IMR-90 (cell line): Measurements from ENCODE around the gene RNF111.

ENCODE experiments used
- CEBPB ChIP-seq: IDR thresholded peaks from 2 replicates; pipeline ENCODE4 v1.6.1; 2012; ENCODE audit warnings: low read depth, low read length, improper control_type of control experiment
- CTCF ChIP-seq: conservative IDR thresholded peaks from 2 replicates; pipeline ENCODE4 v1.5.1; 2012; ENCODE audit warnings: mild to moderate bottlenecking, low read depth, low read length, improper control_type of control experiment
- FOS ChIP-seq: fragments of 150-350 bp; IDR thresholded peaks from 2 replicates; pipeline ENCODE4 v1.6.1; 2016; ENCODE audit warnings: low read depth, low read length
- POLR2A ChIP-seq: IDR thresholded peaks from 2 replicates; pipeline ENCODE4 v1.6.1; 2012; ENCODE audit warnings: mild to moderate bottlenecking, low read depth, low read length
- RAD21 ChIP-seq: IDR thresholded peaks from 2 replicates; pipeline ENCODE4 v1.6.1; 2012; ENCODE audit warnings: low read length, improper control_type of control experiment
- USF2 ChIP-seq: fragments of 150-350 bp; IDR thresholded peaks from 2 replicates; pipeline ENCODE4 v1.6.1; 2017; ENCODE audit warnings: mild to moderate bottlenecking, antibody characterized with exemption, low read length, low read depth

- TF ChIP-seq CTCF (no peak), POLR2A (no peak), CEBPB (no peak), FOS (no peak), RAD21 (no peak), USF2 (no peak)
Measured at GRCh38 chr15:58962136-58962535, 25.3 kb upstream of the RNF111 start.
